GM23338 (cell line): ENCODE measurements around the gene SSTR5. TPM values are rescaled to one million over a fixed set of nuclear protein-coding genes. Genes with fewer than 3 reads are reported as not detected.
A peak's percentile ranks its signal among the peaks of the same experiment; 100 is the strongest.

Experiments used
- ATAC-seq: fragments of 200-7000 bp; cut with Tn5 transposase; 3 replicates; pipeline ENCODE4 v1.9.1; 2020
- DNase-seq: peaks from one replicate; pipeline ENCODE4 v3.0.0-alpha.2; 2015; ENCODE audit warnings: low spot score
- H2AFZ ChIP-seq: fragments of 200-600 bp; sonication (generic); 2 replicates; pipeline ENCODE4 v1.8.0; 2016; ENCODE audit warnings: antibody characterized with exemption, mild to moderate bottlenecking, moderate library complexity
- H3F3A ChIP-seq: fragments of 200-600 bp; sonication (generic); replicated peaks from 2 replicates; pipeline ENCODE4 v1.8.0; 2017; ENCODE audit warnings: antibody characterized with exemption, mixed run types, low read depth
- H3K27ac ChIP-seq: fragments of 200-600 bp; sonication (generic); 2 replicates; pipeline ENCODE4 v1.6.1; 2016; ENCODE audit warnings: low read depth
- H3K27me3 ChIP-seq: fragments of 200-600 bp; sonication (generic); 2 replicates; pipeline ENCODE4 v1.8.0; 2016; ENCODE audit warnings: mild to moderate bottlenecking, mixed run types, moderate library complexity; ENCODE audit not compliant: insufficient read depth
- H3K36me3 ChIP-seq: fragments of 200-600 bp; sonication (generic); 2 replicates; pipeline ENCODE4 v1.8.0; 2016; ENCODE audit warnings: mild to moderate bottlenecking; ENCODE audit not compliant: insufficient read depth
- H3K4me1 ChIP-seq: fragments of 200-600 bp; sonication (generic); 2 replicates; pipeline ENCODE4 v1.8.0; 2016; ENCODE audit warnings: mild to moderate bottlenecking, moderate library complexity; ENCODE audit not compliant: insufficient read depth
- H3K4me2 ChIP-seq: fragments of 200-600 bp; sonication (generic); 2 replicates; pipeline ENCODE4 v1.7.1; 2017; ENCODE audit warnings: mixed run types
- H3K4me3 ChIP-seq: fragments of 200-600 bp; sonication (generic); 2 replicates; pipeline ENCODE4 v1.6.1; 2016; ENCODE audit warnings: mixed run types
- H3K79me2 ChIP-seq: fragments of 200-600 bp; sonication (generic); replicated peaks from 2 replicates; pipeline ENCODE4 v1.8.0; 2017; ENCODE audit warnings: mild to moderate bottlenecking; ENCODE audit not compliant: insufficient read depth
- H3K9me2 ChIP-seq: fragments of 200-600 bp; sonication (generic); 2 replicates; pipeline ENCODE4 v1.8.0; 2017; ENCODE audit not compliant: insufficient read depth
- H4K20me1 ChIP-seq: fragments of 200-600 bp; sonication (generic); replicated peaks from 2 replicates; pipeline ENCODE4 v1.8.0; 2017; ENCODE audit warnings: mild to moderate bottlenecking; ENCODE audit not compliant: insufficient read depth
- H3K27ac Mint-ChIP-seq: 2 replicates; pipeline ENCODE4 v1.8.0; 2020; ENCODE audit warnings: inconsistent platforms, mild to moderate bottlenecking, moderate library complexity, mixed read lengths
- H3K27me3 Mint-ChIP-seq: 3 replicates; pipeline ENCODE4 v1.8.0; 2022; ENCODE audit warnings: low read depth, mild to moderate bottlenecking, moderate library complexity, mixed read lengths, inconsistent platforms; ENCODE audit not compliant: insufficient read depth, poor library complexity
- H3K36me3 Mint-ChIP-seq: 3 replicates; pipeline ENCODE4 v1.8.0; 2021; ENCODE audit warnings: low read depth, mild to moderate bottlenecking, inconsistent platforms, moderate library complexity, mixed read lengths
- H3K4me1 Mint-ChIP-seq: 3 replicates; pipeline ENCODE4 v1.8.0; 2020; ENCODE audit warnings: mild to moderate bottlenecking, inconsistent platforms, mixed read lengths
- H3K4me3 Mint-ChIP-seq: 3 replicates; pipeline ENCODE4 v1.8.0; 2021; ENCODE audit warnings: moderate library complexity, mild to moderate bottlenecking, inconsistent platforms, mixed read lengths
- H3K9me3 Mint-ChIP-seq: 3 replicates; pipeline ENCODE4 v1.8.0; 2020; ENCODE audit warnings: moderate library complexity, mild to moderate bottlenecking, inconsistent platforms, mixed read lengths
- CREB1 ChIP-seq: fragments of 250-450 bp; sonication (Bioruptor Pico); IDR thresholded peaks from 2 replicates; pipeline ENCODE4 v1.5.0; 2020; ENCODE audit warnings: low read depth, mild to moderate bottlenecking, moderate library complexity
- EZH2phosphoT487 ChIP-seq: fragments of 200-600 bp; sonication (generic); IDR thresholded peaks from one replicate; pipeline ENCODE4 v1.8.1; 2018; ENCODE audit warnings: antibody characterized with exemption; ENCODE audit not compliant: unreplicated experiment
- NANOG ChIP-seq: IDR thresholded peaks from 2 replicates; pipeline ENCODE4 v1.6.1; 2016; ENCODE audit warnings: antibody characterized with exemption, borderline replicate concordance
- POLR2AphosphoS5 ChIP-seq: IDR thresholded peaks from 2 replicates; pipeline ENCODE4 v1.6.1; 2016; ENCODE audit warnings: antibody characterized with exemption, low read depth
- STAT1 ChIP-seq: IDR thresholded peaks from one replicate; pipeline ENCODE4 v1.6.1; 2016; ENCODE audit warnings: antibody characterized with exemption; ENCODE audit not compliant: unreplicated experiment
- ZNF331 ChIP-seq: fragments of 250-450 bp; sonication (Bioruptor Pico); IDR thresholded peaks from 2 replicates; pipeline ENCODE4 v1.5.0; 2020; ENCODE audit warnings: low read depth, mild to moderate bottlenecking, moderate library complexity
- polyA plus RNA-seq: library from polyadenylated mRNA; unstranded; fragments of >200 nt; fragmentation: Nextera tagmentation; extraction: Ambion mirVana; gene quantifications from 2 replicates; pipeline ENCODE4 v1.2.1, GENCODE V29; 2016
- total RNA-seq: library from RNA; depleted of rRNA; stranded (reverse); fragments of >200 nt; shearing (Covaris generic); gene quantifications from 2 replicates; pipeline ENCODE4 v1.2.3, GENCODE V29; 2014
- TF ChIP-seq, protein P1 (sequence below): fragments of 250-450 bp; sonication (Bioruptor Pico); IDR thresholded peaks from 2 replicates; pipeline ENCODE4 v1.5.0; 2020; ENCODE audit warnings: mild to moderate bottlenecking, moderate library complexity
- TF ChIP-seq, protein P2 (sequence below): IDR thresholded peaks from one replicate; pipeline ENCODE4 v1.6.1; 2018; ENCODE audit warnings: antibody characterized with exemption; ENCODE audit not compliant: unreplicated experiment

SSTR5 gene
- total and polyA plus RNA-seq, 2 experiments from 2014 or later: 0.60 to 1.0 TPM

DNA sequence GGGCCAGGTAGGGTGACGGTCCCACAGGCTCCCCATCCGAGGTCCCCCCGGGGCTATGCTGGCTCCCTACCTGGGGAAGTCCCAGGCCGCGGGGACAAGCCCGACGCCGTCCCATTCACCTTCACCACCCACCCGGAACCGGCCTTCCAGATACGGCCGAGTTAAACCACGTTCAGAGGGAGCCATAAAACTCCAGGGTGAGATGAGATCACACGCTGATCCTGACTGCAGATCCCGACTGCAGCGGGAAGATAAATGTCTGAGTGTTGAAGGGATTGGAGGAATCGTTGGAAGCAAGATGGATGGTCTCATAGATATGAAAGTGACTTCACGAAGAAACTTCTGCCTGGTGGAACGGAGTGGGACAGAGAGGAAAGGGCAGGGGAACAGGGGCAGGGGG is 37.1 kb downstream of the SSTR5 start (continued):
- TF ChIP-seq, protein P1, sequence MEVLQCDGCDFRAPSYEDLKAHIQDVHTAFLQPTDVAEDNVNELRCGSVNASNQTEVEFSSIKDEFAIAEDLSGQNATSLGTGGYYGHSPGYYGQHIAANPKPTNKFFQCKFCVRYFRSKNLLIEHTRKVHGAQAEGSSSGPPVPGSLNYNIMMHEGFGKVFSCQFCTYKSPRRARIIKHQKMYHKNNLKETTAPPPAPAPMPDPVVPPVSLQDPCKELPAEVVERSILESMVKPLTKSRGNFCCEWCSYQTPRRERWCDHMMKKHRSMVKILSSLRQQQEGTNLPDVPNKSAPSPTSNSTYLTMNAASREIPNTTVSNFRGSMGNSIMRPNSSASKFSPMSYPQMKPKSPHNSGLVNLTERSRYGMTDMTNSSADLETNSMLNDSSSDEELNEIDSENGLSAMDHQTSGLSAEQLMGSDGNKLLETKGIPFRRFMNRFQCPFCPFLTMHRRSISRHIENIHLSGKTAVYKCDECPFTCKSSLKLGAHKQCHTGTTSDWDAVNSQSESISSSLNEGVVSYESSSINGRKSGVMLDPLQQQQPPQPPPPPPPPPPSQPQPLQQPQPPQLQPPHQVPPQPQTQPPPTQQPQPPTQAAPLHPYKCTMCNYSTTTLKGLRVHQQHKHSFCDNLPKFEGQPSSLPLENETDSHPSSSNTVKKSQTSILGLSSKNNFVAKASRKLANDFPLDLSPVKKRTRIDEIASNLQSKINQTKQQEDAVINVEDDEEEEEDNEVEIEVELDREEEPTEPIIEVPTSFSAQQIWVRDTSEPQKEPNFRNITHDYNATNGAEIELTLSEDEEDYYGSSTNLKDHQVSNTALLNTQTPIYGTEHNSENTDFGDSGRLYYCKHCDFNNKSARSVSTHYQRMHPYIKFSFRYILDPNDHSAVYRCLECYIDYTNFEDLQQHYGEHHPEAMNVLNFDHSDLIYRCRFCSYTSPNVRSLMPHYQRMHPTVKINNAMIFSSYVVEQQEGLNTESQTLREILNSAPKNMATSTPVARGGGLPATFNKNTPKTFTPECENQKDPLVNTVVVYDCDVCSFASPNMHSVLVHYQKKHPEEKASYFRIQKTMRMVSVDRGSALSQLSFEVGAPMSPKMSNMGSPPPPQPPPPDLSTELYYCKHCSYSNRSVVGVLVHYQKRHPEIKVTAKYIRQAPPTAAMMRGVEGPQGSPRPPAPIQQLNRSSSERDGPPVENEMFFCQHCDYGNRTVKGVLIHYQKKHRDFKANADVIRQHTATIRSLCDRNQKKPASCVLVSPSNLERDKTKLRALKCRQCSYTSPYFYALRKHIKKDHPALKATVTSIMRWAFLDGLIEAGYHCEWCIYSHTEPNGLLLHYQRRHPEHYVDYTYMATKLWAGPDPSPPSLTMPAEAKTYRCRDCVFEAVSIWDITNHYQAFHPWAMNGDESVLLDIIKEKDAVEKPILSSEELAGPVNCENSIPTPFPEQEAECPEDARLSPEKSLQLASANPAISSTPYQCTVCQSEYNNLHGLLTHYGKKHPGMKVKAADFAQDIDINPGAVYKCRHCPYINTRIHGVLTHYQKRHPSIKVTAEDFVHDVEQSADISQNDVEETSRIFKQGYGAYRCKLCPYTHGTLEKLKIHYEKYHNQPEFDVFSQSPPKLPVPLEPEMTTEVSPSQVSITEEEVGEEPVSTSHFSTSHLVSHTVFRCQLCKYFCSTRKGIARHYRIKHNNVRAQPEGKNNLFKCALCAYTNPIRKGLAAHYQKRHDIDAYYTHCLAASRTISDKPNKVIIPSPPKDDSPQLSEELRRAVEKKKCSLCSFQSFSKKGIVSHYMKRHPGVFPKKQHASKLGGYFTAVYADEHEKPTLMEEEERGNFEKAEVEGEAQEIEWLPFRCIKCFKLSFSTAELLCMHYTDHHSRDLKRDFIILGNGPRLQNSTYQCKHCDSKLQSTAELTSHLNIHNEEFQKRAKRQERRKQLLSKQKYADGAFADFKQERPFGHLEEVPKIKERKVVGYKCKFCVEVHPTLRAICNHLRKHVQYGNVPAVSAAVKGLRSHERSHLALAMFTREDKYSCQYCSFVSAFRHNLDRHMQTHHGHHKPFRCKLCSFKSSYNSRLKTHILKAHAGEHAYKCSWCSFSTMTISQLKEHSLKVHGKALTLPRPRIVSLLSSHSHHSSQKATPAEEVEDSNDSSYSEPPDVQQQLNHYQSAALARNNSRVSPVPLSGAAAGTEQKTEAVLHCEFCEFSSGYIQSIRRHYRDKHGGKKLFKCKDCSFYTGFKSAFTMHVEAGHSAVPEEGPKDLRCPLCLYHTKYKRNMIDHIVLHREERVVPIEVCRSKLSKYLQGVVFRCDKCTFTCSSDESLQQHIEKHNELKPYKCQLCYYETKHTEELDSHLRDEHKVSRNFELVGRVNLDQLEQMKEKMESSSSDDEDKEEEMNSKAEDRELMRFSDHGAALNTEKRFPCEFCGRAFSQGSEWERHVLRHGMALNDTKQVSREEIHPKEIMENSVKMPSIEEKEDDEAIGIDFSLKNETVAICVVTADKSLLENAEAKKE (CRISPR knock-in tag): no peak
- TF ChIP-seq EZH2phosphoT487: no peak

DNA sequence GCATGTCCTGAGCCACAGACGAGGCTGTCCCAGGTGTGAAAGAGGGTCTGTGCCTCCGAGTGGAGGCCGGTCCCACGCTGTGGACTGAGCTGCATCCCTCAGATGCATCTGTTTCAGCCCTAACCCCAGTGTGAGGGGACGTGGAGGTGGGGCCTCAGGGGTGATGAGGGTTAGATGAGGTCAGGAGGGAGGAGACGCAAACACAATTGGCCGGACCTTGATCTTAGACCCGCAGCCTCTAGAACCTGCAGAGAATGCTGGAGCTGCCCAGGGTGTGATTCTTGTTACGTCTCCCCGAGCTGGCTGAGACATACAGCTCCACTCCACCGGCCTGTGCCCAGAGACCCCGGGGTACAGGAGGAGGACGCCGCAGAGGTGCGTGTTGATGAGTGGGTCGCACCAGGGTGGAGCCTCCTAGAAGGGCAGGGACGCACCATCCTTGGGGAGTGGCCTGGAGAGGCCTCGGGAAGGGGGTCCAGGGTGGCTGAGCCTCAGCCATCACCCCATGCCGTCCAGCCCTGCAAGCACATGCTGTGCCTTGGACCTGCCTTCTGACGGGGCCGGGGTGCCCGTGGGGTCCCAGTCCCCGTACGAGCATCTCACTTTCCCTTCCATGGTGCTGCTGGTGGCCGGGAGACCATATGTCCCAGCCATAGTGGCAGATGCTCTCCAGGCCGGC is 40.1 kb downstream of the SSTR5 start:
- H3K4me1 Mint-ChIP-seq: no peaks in the 10 kb centered on the region
- Histone ChIP-seq H3K27ac (no peak overlapping the region), H4K20me1 (no peaks in the 10 kb centered on the region), H3K79me2 (no peaks in the 10 kb centered on the region), H2AFZ (no peak overlapping the region), H3K27me3 (no peaks in the 10 kb centered on the region), H3K4me1 (no peaks in the 10 kb centered on the region), H3K4me2 (no peak overlapping the region), H3F3A (no peaks in the 10 kb centered on the region), H3K9me2 (no peaks in the 10 kb centered on the region), H3K36me3 (no peaks in the 10 kb centered on the region), H3K4me3 (no peak overlapping the region)
- H3K9me3 Mint-ChIP-seq: no peaks in the 10 kb centered on the region
- H3K36me3 Mint-ChIP-seq: no peaks in the 10 kb centered on the region
- no peak for DNase-seq
- H3K4me3 Mint-ChIP-seq: no peak overlapping the region
- ATAC-seq: peak; percentile 18; the same call in 2 of the 3 replicates
- H3K27me3 Mint-ChIP-seq: peaks cover 5% of the 10 kb centered on the region
- H3K27ac Mint-ChIP-seq: no peak overlapping the region
- TF ChIP-seq CREB1: no peak
- no peak for TF ChIP-seq STAT1
- no peak for TF ChIP-seq ZNF331 (CRISPR knock-in tag)
- TF ChIP-seq, protein P2, sequence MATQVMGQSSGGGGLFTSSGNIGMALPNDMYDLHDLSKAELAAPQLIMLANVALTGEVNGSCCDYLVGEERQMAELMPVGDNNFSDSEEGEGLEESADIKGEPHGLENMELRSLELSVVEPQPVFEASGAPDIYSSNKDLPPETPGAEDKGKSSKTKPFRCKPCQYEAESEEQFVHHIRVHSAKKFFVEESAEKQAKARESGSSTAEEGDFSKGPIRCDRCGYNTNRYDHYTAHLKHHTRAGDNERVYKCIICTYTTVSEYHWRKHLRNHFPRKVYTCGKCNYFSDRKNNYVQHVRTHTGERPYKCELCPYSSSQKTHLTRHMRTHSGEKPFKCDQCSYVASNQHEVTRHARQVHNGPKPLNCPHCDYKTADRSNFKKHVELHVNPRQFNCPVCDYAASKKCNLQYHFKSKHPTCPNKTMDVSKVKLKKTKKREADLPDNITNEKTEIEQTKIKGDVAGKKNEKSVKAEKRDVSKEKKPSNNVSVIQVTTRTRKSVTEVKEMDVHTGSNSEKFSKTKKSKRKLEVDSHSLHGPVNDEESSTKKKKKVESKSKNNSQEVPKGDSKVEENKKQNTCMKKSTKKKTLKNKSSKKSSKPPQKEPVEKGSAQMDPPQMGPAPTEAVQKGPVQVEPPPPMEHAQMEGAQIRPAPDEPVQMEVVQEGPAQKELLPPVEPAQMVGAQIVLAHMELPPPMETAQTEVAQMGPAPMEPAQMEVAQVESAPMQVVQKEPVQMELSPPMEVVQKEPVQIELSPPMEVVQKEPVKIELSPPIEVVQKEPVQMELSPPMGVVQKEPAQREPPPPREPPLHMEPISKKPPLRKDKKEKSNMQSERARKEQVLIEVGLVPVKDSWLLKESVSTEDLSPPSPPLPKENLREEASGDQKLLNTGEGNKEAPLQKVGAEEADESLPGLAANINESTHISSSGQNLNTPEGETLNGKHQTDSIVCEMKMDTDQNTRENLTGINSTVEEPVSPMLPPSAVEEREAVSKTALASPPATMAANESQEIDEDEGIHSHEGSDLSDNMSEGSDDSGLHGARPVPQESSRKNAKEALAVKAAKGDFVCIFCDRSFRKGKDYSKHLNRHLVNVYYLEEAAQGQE: no peak
- TF ChIP-seq POLR2AphosphoS5: no peak
- no peak for TF ChIP-seq EZH2phosphoT487
- TF ChIP-seq NANOG: no peak
